Left hindlimb (tissue), 1 donor: Measurements from ENCODE around the gene SEC11A.

Experiments
- DNase-seq: peaks from one replicate; pipeline ENCODE4 v3.0.0-alpha.2; 2018

Gene SEC11A

DNA sequence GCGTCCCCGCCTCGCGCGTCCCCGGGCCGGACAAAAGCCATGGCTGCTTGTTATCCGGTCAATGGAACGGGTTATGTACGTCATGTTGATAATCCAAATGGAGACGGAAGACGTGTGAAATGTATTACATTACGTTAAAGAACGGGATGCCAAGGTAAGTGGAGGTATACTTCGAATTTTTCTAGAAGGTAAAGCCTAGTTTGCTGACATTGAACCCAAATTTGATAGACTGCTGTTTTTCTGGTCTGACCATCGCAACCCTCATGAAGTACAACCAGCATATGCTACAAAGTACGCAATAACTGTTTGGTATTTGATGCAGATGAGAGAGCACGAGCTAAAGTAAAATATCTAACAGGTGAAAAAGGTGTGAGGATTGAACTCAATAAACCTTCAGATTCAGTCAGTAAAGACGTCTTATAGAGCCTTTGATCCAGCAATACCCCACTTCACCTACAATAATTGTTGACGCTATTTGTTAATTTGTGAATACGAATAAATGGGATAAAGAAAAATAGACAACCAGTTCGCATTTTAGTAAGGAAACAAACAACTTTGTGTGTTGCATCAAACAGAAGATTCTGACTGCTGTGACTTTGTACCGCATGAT lies 81.6 kb downstream of the SEC11A start:
- no peak for DNase-seq

DNA sequence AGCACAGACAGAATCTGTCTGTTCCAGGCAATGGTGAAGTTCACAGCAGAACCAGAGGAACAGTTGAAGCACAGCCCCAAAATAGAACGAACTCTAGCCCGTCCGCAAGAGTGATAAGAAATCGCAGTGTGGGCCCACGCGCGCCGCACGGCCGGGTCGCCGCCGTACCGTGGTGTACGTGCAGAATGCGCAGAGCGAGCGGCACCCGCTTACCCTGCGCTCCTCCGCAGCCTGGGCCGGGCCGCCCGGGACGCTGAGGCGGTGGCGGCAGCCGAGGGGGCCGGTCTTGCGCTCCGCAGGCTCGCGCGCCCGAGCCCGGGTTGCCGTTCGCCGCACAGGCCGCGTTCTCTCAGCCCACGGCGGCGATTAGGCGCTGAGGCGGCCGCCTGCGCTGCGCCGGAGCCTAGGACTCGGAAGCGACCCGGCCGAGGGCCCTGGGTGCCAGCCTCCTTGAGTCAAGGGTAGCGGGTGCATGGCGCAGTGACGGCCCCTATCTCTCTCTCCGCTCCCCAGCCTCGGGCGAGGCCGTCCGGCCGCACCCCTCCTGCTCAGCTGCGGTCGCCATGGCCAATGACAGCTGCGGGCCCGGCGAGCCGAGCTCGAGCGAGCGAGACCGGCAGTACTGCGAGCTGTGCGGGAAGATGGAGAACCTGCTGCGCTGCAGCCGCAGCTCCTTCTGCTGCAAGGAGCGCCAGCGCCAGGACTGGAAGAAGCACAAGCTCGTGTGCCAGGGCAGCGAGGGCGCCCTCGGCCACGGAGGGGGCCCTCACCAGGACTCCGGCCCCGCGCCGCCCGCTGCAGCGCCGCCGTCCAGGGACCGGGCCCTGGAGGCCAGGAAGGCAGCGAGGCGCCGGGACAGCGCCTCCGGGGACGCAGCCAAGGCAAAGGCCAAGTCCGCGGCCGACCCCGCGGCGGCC lies 82.4 kb downstream of the SEC11A start:
- DNase-seq: peak; percentile 85

DNA sequence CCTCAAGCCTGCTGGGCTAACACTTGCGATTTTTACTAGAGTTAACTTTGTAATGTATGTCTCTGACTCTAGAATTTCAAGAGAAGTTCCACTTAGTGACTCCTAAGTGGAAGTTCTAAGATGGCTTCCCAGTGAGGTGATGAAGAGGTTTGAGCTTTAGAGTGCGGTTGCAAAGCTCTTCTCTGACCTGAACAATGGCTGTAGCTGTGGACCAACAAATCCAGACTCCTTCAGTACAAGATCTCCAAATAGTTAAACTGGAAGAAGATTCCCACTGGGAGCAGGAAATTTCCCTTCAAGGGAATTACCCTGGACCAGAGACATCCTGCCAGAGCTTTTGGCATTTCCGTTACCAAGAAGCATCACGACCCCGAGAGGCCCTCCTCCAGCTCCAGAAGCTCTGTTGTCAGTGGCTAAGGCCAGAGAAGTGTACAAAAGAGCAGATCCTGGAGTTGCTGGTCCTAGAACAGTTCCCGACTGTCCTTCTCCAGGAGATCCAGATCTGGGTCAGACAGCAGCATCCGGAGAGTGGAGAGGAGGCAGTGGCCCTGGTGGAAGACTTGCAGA lies 84.2 kb downstream of the SEC11A start:
- no peak for DNase-seq

DNA sequence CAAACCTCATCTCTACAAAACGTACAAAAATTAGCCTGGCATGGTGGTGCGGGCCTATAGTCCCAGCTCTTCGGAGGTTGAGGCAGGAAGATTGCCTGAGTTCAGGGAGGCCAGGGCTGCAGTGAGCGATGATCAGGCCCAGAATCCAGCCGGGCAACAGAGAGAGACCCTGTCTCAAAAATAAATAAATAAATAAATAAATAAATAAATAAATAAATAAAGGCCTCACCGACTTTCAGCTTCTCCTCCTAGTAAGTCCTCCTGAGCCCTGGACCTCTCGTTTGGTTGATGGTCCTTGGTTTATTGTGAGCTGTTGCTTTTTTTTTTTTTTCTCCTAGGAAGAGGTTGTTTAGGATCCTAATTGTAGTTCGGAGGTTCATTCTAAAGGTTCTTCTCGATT lies 86.9 kb downstream of the SEC11A start:
- DNase-seq: no peak

DNA sequence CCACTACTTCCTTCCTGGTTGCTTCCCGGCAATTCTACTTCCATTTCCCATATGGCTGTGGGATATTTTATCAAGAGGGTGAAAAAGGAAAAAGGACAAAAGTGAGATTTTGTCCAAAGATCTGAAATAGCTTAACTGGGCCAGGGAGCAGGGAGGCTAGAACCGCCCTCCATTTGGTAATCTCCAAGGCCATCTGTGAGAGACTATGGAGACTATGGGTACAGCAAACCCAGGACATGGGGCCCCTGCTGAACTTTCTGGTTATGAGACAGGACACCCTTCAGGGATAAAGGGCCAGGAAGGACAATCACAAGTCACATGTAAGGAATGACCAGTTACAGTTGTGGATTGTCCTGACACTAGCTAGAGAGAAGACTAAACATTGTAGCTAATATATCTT lies 90.8 kb downstream of the SEC11A start:
- DNase-seq: no peak

- no peak for DNase-seq
Observed at GRCh38 chr15:84624359-84624758, 91.6 kb downstream of the SEC11A start.

GRCh38 chr15:84621358-84621979 lies 94.5 kb downstream of the SEC11A start:
- DNase-seq: no peak

- no peak for DNase-seq
Observed at GRCh38 chr15:84620626-84621025, 95.3 kb downstream of the SEC11A start.
